Bronchial epithelial cell (primary cell): ENCODE results near the gene PIP5K1B. TPM values are rescaled to one million over a fixed set of nuclear protein-coding genes. Genes with fewer than 3 reads are reported as not detected.

ENCODE experiments used
- DNase-seq: peaks from one replicate; pipeline ENCODE4 v3.0.0-alpha.2; 2010; ENCODE audit warnings: low read depth
- FAIRE-seq: peaks from 2 replicates; lab custom pipeline; 2011; peaks lifted over from hg19 to GRCh38; lab: Jason Lieb, UNC
- H3K27me3 ChIP-seq: 2 replicates; pipeline ENCODE4 v1.5.1; 2011; ENCODE audit warnings: low read length; ENCODE audit not compliant: control insufficient read depth, insufficient read depth
- H3K36me3 ChIP-seq: 2 replicates; pipeline ENCODE4 v1.5.1; 2011; ENCODE audit warnings: low read length; ENCODE audit not compliant: control insufficient read depth, insufficient read depth
- H3K4me3 ChIP-seq: 2 replicates; pipeline ENCODE4 v1.5.1; 2011; ENCODE audit warnings: mild to moderate bottlenecking, low read depth, low read length, control low read depth
- CTCF ChIP-seq: IDR thresholded peaks from 2 replicates; pipeline ENCODE4 v1.5.1; 2011; ENCODE audit warnings: mild to moderate bottlenecking, moderate library complexity, low read length, control low read depth, inconsistent platforms; ENCODE audit not compliant: insufficient read depth, severe bottlenecking
- total RNA-seq: library from RNA; depleted of rRNA; stranded (reverse); fragments of >200 nt; gene quantifications from 2 replicates; pipeline ENCODE4 v1.2.1, GENCODE V29; 2014

PIP5K1B gene
- total RNA-seq, 1 donor from 2014 or later = 2.9 TPM

DNA sequence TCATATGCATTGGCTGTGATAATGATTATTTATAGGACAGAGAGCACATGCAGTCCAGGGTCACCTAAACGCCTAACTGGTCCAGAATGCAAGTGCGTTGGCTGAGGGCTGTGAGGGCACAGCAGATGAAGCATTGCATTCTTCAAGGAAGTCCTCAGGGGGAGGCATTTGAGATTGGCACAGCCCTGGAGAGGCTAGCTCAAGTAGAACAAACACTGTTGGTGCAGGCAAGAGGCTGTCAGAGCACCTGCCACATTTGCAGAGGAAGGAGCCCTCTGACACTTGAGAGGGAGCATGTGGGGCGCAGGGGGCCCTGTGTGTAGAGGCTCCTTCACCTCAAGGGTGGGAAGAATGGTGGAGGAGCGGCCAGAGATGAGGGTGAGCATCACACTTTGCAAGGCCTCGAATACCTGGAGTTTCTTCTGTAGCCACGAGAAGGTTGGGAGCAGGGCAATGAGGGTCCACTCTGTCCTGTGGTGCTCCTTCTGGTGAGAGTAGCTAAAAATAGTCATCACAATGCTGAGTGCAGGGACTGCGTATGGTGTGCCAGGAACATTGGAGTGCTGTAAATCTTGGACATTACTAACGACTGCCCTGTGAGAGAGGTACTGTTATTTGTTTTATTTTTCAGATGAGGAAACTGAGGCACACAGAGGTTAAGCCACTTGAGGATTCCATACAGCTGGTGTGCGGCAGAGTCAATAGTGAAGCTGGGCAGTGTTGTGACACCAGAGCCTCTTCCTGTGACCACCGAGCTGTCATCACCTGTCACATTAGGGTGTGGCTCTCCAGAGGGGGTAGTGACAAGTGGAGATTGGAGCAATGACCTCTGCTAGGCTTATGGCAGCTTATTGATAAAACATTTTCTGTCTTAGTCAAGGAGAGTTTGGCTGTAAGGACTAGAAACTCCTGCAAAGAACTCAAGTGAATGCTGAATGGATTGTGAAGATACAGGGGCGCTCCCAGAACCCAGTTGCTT, 100.2 kb downstream of the PIP5K1B start:
- DNase-seq (no peak), FAIRE-seq (no peak)
- no peak overlapping the region for H3K4me3 ChIP-seq
- no peaks in the 10 kb centered on the region for H3K36me3 ChIP-seq
- peaks cover 2% of the 10 kb centered on the region for H3K27me3 ChIP-seq
- no peak for TF ChIP-seq CTCF

DNA sequence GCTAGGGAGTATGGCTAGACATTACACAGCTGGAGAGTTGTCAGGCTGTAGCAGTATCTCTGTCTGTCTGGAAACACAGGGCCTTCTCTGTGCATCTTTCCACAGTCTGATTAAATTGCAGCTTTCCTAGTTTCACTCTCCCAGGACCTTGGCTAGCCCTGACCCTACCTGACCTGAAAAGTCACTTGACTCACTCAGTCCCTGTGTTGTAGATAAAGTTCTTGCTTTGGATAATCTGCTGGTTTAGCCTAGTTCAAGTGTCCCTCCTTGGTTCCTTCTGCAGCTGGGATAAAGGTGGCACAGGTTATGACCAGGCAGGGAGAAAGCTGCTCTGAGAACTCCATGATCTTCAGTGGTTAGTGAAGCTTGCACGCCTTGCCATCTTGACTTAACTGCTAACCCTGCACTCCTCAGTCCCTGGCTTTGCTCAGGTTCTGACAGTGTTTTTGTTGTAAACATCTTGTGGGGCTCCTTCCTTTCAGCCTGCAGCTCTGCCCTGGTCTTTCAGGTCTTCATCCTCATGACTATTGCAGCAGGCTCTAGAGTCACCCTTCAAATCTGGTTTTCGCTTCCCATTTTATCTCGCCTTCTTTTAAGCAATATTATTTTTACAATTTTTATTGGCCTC, 101.0 kb downstream of the PIP5K1B start:
- FAIRE-seq (peak; percentile 40), DNase-seq (no peak)
- Histone ChIP-seq H3K27me3 (peaks cover 2% of the 10 kb centered on the region), H3K36me3 (no peaks in the 10 kb centered on the region), H3K4me3 (no peak overlapping the region)
- TF ChIP-seq CTCF = no peak

DNA sequence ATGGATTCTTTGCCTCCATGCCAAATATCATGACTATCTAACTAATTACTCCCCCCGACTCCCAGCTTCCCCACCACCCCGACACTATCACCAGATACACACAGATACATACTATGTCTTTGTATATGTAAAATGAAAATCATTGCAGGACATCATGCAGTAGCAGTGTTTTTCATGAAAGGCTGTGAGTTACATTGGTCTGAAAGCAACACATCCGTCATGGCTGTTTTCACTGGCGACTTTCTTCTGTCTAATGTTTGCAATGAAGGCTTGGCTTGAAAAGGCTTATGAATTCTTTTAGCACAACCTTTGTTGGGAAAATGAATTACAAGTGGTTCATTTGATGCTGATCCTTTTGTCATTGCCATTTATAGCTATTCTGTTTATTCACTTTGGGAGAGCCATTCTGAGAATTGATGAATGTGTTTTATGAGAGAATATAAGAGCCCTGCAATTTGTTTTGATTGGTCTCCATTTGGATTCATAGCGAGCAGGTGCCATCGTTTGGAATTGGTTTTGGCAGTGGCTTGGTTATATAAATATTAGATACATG, 103.4 kb downstream of the PIP5K1B start:
- no peak for DNase-seq
- TF ChIP-seq CTCF = no peak
- Histone ChIP-seq H3K36me3 (no peaks in the 10 kb centered on the region), H3K27me3 (peaks cover 2% of the 10 kb centered on the region), H3K4me3 (no peak overlapping the region)
- FAIRE-seq = no peak

GRCh38 chr9:68817079-68817875, 112.2 kb downstream of the PIP5K1B start:
- H3K4me3 ChIP-seq = no peak overlapping the region
- H3K36me3 ChIP-seq = no peaks in the 10 kb centered on the region
- no peak for TF ChIP-seq CTCF
- no peaks in the 10 kb centered on the region for H3K27me3 ChIP-seq
- FAIRE-seq = no peak
- DNase-seq = no peak

GRCh38 chr9:68819065-68819464, 114.0 kb downstream of the PIP5K1B start:
- Histone ChIP-seq H3K36me3 (no peaks in the 10 kb centered on the region), H3K27me3 (no peaks in the 10 kb centered on the region), H3K4me3 (no peak overlapping the region)
- FAIRE-seq = no peak
- TF ChIP-seq CTCF = no peak
- DNase-seq = no peak
